Stromal cell of bone marrow (primary cell): Measurements from ENCODE around the gene XPR1.

Source experiments
- DNase-seq: peaks from one replicate; pipeline ENCODE4 v3.0.0-alpha.2; 2012; ENCODE audit warnings: low read depth

Gene XPR1

GRCh38 chr1:180892272-180892671 is 260.4 kb downstream of the XPR1 start:
- DNase-seq: no peak

- DNase-seq: no peak
Measured at GRCh38 chr1:180892675-180893074, 260.9 kb downstream of the XPR1 start.

- DNase-seq: no peak
Measured at GRCh38 chr1:180893614-180894013, 261.8 kb downstream of the XPR1 start.

- no peak for DNase-seq
Measured at GRCh38 chr1:180896161-180896560, 264.3 kb downstream of the XPR1 start.

GRCh38 chr1:180898441-180899219 is 266.8 kb downstream of the XPR1 start:
- DNase-seq: no peak

- no peak for DNase-seq
Measured at GRCh38 chr1:180899262-180899661, 267.4 kb downstream of the XPR1 start.

- no peak for DNase-seq
Measured at GRCh38 chr1:180901076-180901990, 269.5 kb downstream of the XPR1 start.

GRCh38 chr1:180902541-180902940 is 270.7 kb downstream of the XPR1 start:
- DNase-seq: no peak

GRCh38 chr1:180905927-180906326 is 274.1 kb downstream of the XPR1 start:
- no peak for DNase-seq

- no peak for DNase-seq
Measured at GRCh38 chr1:180906511-180906910, 274.7 kb downstream of the XPR1 start.

GRCh38 chr1:180907313-180908055 is 275.7 kb downstream of the XPR1 start:
- DNase-seq: no peak

GRCh38 chr1:180908074-180908765 is 276.4 kb downstream of the XPR1 start:
- no peak for DNase-seq

- no peak for DNase-seq
Measured at GRCh38 chr1:180909005-180909414, 277.2 kb downstream of the XPR1 start.

- DNase-seq: no peak
Measured at GRCh38 chr1:180909462-180909976, 277.7 kb downstream of the XPR1 start.

GRCh38 chr1:180911640-180912191 is 279.9 kb downstream of the XPR1 start:
- DNase-seq: no peak

- DNase-seq: no peak
Measured at GRCh38 chr1:180912211-180912800, 280.5 kb downstream of the XPR1 start.

GRCh38 chr1:180912801-180913565 is 281.2 kb downstream of the XPR1 start, which contains the start of gene KIAA1614:
Gene KIAA1614, plus strand, starts transcription at chr1:180912897. Its CDS starts 347 bp downstream, at chr1:180913244.
- peak; percentile 40 for DNase-seq

GRCh38 chr1:180915426-180915965 is 283.7 kb downstream of the XPR1 start:
- DNase-seq: no peak

GRCh38 chr1:180916012-180916770 is 284.4 kb downstream of the XPR1 start:
- no peak for DNase-seq
